HCT116 (cell line): ENCODE measurements around the gene HSDL2. TPM values are rescaled to one million over a fixed set of nuclear protein-coding genes. Genes with fewer than 3 reads are reported as not detected.

Source experiments
- ATAC-seq: fragments of 200-7000 bp; cut with Tn5 transposase; 2 replicates; pipeline ENCODE4 v1.9.1; 2020; ENCODE audit warnings: mild to moderate bottlenecking, moderate library complexity
- BruUV-seq: library from RNA; stranded (reverse); fragments of 400-500 nt; replicated peaks from 2 replicates; lab custom pipeline; 2021; lab: Mats Ljungman, UMichigan
- CTCF ChIA-PET: fragments of 300-600 bp; sonication (Branson Sonifier 250); formaldehyde crosslinking; loops from one replicate; lab custom pipeline; 2021; ENCODE audit warnings: antibody characterized with exemption; lab: Charles Lee
- POLR2A ChIA-PET: fragments of 300-600, 350-600 bp; sonication (Branson Sonifier 250); formaldehyde crosslinking; loops from one replicate; lab custom pipeline; 2021; ENCODE audit warnings: antibody characterized with exemption; lab: Charles Lee
- RAD21 ChIA-PET, 2 experiments: fragments of 300-600 bp; sonication (Branson Sonifier 250); formaldehyde crosslinking; loops; one replicate each; lab custom pipeline; 2023; ENCODE audit warnings: low total read pairs in 2 of 2; ENCODE audit not compliant: uncharacterized antibody in 2 of 2, unreplicated experiment in 2 of 2, low non-redundant PET in 1 of 2; lab: Charles Lee
- DNase-seq: peaks from one replicate; pipeline ENCODE4 v3.0.0-alpha.2; 2010; ENCODE audit warnings: low read depth, low spot score
- H2AFZ ChIP-seq: fragments of 200-600 bp; shearing (Covaris generic), sonication (generic); 2 replicates; pipeline ENCODE4 v1.6.1; 2017; ENCODE audit warnings: low read depth, mixed run types, mixed read lengths, antibody characterized with exemption, low read length; ENCODE audit not compliant: poor library complexity, severe bottlenecking
- H3K27ac ChIP-seq: 2 replicates; pipeline ENCODE4 v1.5.1; 2012; ENCODE audit warnings: low read depth, low read length
- H3K27me3 ChIP-seq: fragments of 200-600 bp; sonication (generic); 2 replicates; pipeline ENCODE4 v1.6.1; 2016; ENCODE audit warnings: mixed run types, low read length, mixed read lengths; ENCODE audit not compliant: insufficient read depth
- H3K36me3 ChIP-seq, 2 experiments: fragments of 200-500 bp in 1 of 2; fragments of 200-600 bp in 1 of 2; sonication (Bioruptor generic) in 1 of 2; sonication (generic) in 1 of 2; 2 replicates each; pipeline versions ENCODE4 v1.5.1 to v1.6.1; 2014 to 2016; ENCODE audit warnings: low read length in 2 of 2, inconsistent platforms in 1 of 2, mixed read lengths in 1 of 2, mixed run types in 1 of 2; ENCODE audit not compliant: insufficient read depth in 2 of 2, control insufficient read depth in 1 of 2
- H3K4me1 ChIP-seq, 2 experiments: fragments of 200-600 bp in 1 of 2; sonication (generic) in 1 of 2; 2 replicates each; pipeline versions ENCODE4 v1.5.1 to v1.6.1; 2012 to 2017; ENCODE audit warnings: low read length in 2 of 2, inconsistent platforms in 1 of 2, mild to moderate bottlenecking in 1 of 2, mixed read lengths in 1 of 2, mixed run types in 1 of 2, moderate library complexity in 1 of 2; ENCODE audit not compliant: insufficient read depth in 2 of 2, control insufficient read depth in 1 of 2
- H3K4me2 ChIP-seq: fragments of 200-600 bp; sonication (generic); 2 replicates; pipeline ENCODE4 v1.6.1; 2017; ENCODE audit warnings: mixed run types, low read length, mixed read lengths
- H3K4me3 ChIP-seq, 2 experiments: fragments of 200-600 bp in 1 of 2; sonication (generic) in 1 of 2; replicated peaks in 1 of 2; 2 replicates each; pipeline ENCODE4 v1.5.1; 2011 to 2016; ENCODE audit warnings: low read length in 2 of 2, control low read depth in 1 of 2, low read depth in 1 of 2, mild to moderate bottlenecking in 1 of 2, mixed read lengths in 1 of 2, mixed run types in 1 of 2
- H3K79me2 ChIP-seq: fragments of 200-600 bp; sonication (generic); 2 replicates; pipeline ENCODE4 v1.6.1; 2017; ENCODE audit warnings: mild to moderate bottlenecking, mixed run types, low read length, moderate library complexity, mixed read lengths; ENCODE audit not compliant: insufficient read depth
- H3K9ac ChIP-seq: fragments of 200-600 bp; sonication (generic); 2 replicates; pipeline ENCODE4 v1.6.1; 2016; ENCODE audit warnings: low read length, mixed read lengths
- H3K9me2 ChIP-seq: fragments of 200-600 bp; sonication (generic), shearing (Covaris generic); 2 replicates; pipeline ENCODE4 v1.6.1; 2017; ENCODE audit warnings: mixed run types, mild to moderate bottlenecking, moderate library complexity; ENCODE audit not compliant: insufficient read depth
- H3K9me3 ChIP-seq, 2 experiments: fragments of 200-500 bp in 1 of 2; fragments of 200-600 bp in 1 of 2; sonication (Bioruptor generic) in 1 of 2; sonication (generic) in 1 of 2; 2 replicates each; pipeline ENCODE4 v1.6.1; 2014 to 2017; ENCODE audit warnings: low read length in 2 of 2, mixed read lengths in 2 of 2, inconsistent platforms in 1 of 2, low read depth in 1 of 2, mild to moderate bottlenecking in 1 of 2, mixed run types in 1 of 2, moderate library complexity in 1 of 2; ENCODE audit not compliant: control insufficient read depth in 1 of 2, insufficient read depth in 1 of 2
- H4K20me1 ChIP-seq: fragments of 200-600 bp; sonication (generic), shearing (Covaris generic); 2 replicates; pipeline ENCODE4 v1.6.1; 2017; ENCODE audit warnings: mixed run types, mild to moderate bottlenecking, moderate library complexity; ENCODE audit not compliant: insufficient read depth
- ATF3 ChIP-seq: IDR thresholded peaks from 2 replicates; pipeline ENCODE4 v1.6.1; 2012
- CBX3 ChIP-seq: IDR thresholded peaks from 2 replicates; pipeline ENCODE4 v1.6.1; 2012; ENCODE audit warnings: low read depth
- CEBPB ChIP-seq: IDR thresholded peaks from 2 replicates; pipeline ENCODE4 v1.6.1; 2012; ENCODE audit warnings: low read depth
- CTCF ChIP-seq, 3 experiments: fragments of 200-600 bp in 1 of 3; sonication (generic) in 1 of 3; IDR thresholded peaks in 2 of 3; conservative IDR thresholded peaks in 1 of 3; 2 replicates each; pipeline ENCODE4 v1.5.1; 2012 to 2017; ENCODE audit warnings: low read depth in 2 of 3, low read length in 2 of 3, antibody characterized with exemption in 1 of 3, borderline replicate concordance in 1 of 3, control low read depth in 1 of 3, mild to moderate bottlenecking in 1 of 3, mixed read lengths in 1 of 3, mixed run types in 1 of 3, moderate library complexity in 1 of 3; ENCODE audit not compliant: insufficient read depth in 1 of 3
- EGR1 ChIP-seq: IDR thresholded peaks from 2 replicates; pipeline ENCODE4 v1.6.1; 2012; ENCODE audit warnings: low read depth
- ELF1 ChIP-seq: IDR thresholded peaks from 2 replicates; pipeline ENCODE4 v1.6.1; 2012; ENCODE audit warnings: low read depth, borderline replicate concordance
- EZH2 ChIP-seq: fragments of 200-600 bp; sonication (generic); IDR thresholded peaks from 2 replicates; pipeline ENCODE4 v1.6.1; 2017; ENCODE audit warnings: antibody characterized with exemption, mixed run types
- EZH2phosphoT487 ChIP-seq: fragments of 200-600 bp; IDR thresholded peaks from 2 replicates; pipeline ENCODE4 v1.6.1; 2018; ENCODE audit warnings: antibody characterized with exemption, borderline replicate concordance
- FOSL1 ChIP-seq: IDR thresholded peaks from 2 replicates; pipeline ENCODE4 v1.6.1; 2012; ENCODE audit warnings: low read depth
- JUND ChIP-seq: IDR thresholded peaks from 2 replicates; pipeline ENCODE4 v1.6.1; 2012
- MAX ChIP-seq: IDR thresholded peaks from 2 replicates; pipeline ENCODE4 v1.6.1; 2012
- POLR2AphosphoS5 ChIP-seq: IDR thresholded peaks from 2 replicates; pipeline ENCODE4 v1.6.1; 2011; ENCODE audit warnings: mild to moderate bottlenecking, low read depth, low read length, moderate library complexity
- REST ChIP-seq: IDR thresholded peaks from 2 replicates; pipeline ENCODE4 v1.6.1; 2012; ENCODE audit warnings: low read depth
- SIN3A ChIP-seq: IDR thresholded peaks from 2 replicates; pipeline ENCODE4 v1.6.1; 2012; ENCODE audit warnings: low read depth
- SP1 ChIP-seq: IDR thresholded peaks from 2 replicates; pipeline ENCODE4 v1.6.1; 2012; ENCODE audit warnings: low read depth
- YY1 ChIP-seq: IDR thresholded peaks from 2 replicates; pipeline ENCODE4 v1.6.1; 2011; ENCODE audit warnings: low read length, low read depth, moderate library complexity, mild to moderate bottlenecking; ENCODE audit not compliant: insufficient replicate concordance; ENCODE audit errors: extremely low read depth
- ZBTB33 ChIP-seq: IDR thresholded peaks from 2 replicates; pipeline ENCODE4 v1.6.1; 2011; ENCODE audit warnings: mild to moderate bottlenecking, low read length, moderate library complexity; ENCODE audit not compliant: insufficient replicate concordance; ENCODE audit errors: extremely low read depth
- ZFX ChIP-seq: fragments of 450-650 bp; IDR thresholded peaks from 2 replicates; pipeline ENCODE4 v1.6.1; 2017
- ZNF274 ChIP-seq: fragments of 200-500 bp; sonication (Bioruptor generic); IDR thresholded peaks from 2 replicates; pipeline ENCODE4 v1.6.1; 2014; ENCODE audit warnings: mild to moderate bottlenecking, low read depth, low read length, inconsistent platforms
- intact Hi-C: fragments of 100-400 bp; cut with micrococcal nuclease; formaldehyde crosslinking; loops from 2 replicates; pipeline ENCODE4 v1.10.0; 2022
- total RNA-seq: library from RNA; stranded (reverse); gene quantifications from one replicate; pipeline ENCODE4 v1.2.1, GENCODE V29; 2021; ENCODE audit not compliant: unreplicated experiment

HSDL2 gene
- total RNA-seq, 1 experiment from 2014 or later = 33.9 TPM

GRCh38 chr9:112465352-112465751, 85.4 kb downstream of the HSDL2 start:
- Histone ChIP-seq H3K9me3 (no peaks in the 10 kb centered on the region), H3K4me2 (no peak overlapping the region), H3K27ac (no peak overlapping the region), H3K27me3 (no peaks in the 10 kb centered on the region), H3K9me2 (no peaks in the 10 kb centered on the region), H3K4me1 (no peaks in the 10 kb centered on the region), H3K79me2 (no peaks in the 10 kb centered on the region), H3K4me3 (no peak overlapping the region), H2AFZ (no peak overlapping the region), H3K9ac (no peak overlapping the region), H3K36me3 (peaks cover 0 to 10% of the 10 kb centered on the region in 2 experiments; a peak in 2 of 4 replicates), H4K20me1 (no peaks in the 10 kb centered on the region)
- ATAC-seq (no peak), DNase-seq (no peak)
- intact Hi-C loops = no loop called here
- POLR2A ChIA-PET = no interaction called here
- RAD21 ChIA-PET = no interaction called here
- CTCF ChIA-PET = no interaction called here
- BruUV-seq = no TSS peak
- no peak for TF ChIP-seq EZH2
- TF ChIP-seq SIN3A = no peak
- no peak for TF ChIP-seq CBX3
- no peak for TF ChIP-seq EGR1
- TF ChIP-seq ATF3 = no peak
- TF ChIP-seq MAX = no peak
- no peak for TF ChIP-seq REST
- TF ChIP-seq POLR2AphosphoS5 = no peak
- no peak for TF ChIP-seq CTCF (IDR thresholded peaks at IDR 0.05 in 2 of 3, conservative IDR thresholded peaks at IDR 0.05 in 1 of 3; ENCODE audit: borderline replicate concordance in 1 of 3, insufficient read depth in 1 of 3, low read depth in 2 of 3, low read length in 2 of 3)
- no peak for TF ChIP-seq EZH2phosphoT487
- no peak for TF ChIP-seq ZFX
- no peak for TF ChIP-seq CEBPB
- no peak for TF ChIP-seq ZNF274
- no peak for TF ChIP-seq JUND
- no peak for TF ChIP-seq SP1
- TF ChIP-seq YY1 = no peak
- TF ChIP-seq FOSL1 = no peak
- TF ChIP-seq ELF1 = no peak
- TF ChIP-seq ZBTB33 = no peak
- TF ChIP-seq, all 23 proteins: peak for 0
